Natural killer cell (primary cell): ENCODE measurements around the gene LRSAM1. TPM values are rescaled to one million over a fixed set of nuclear protein-coding genes. Genes with fewer than 3 reads are reported as not detected.

Experiments
- ATAC-seq, 3 donors: fragments of 150-1000 bp in 2 of 3; fragments of 200-7000 bp in 1 of 3; cut with Tn5 transposase; 1 replicate in 1 of 3; 2 replicates in 2 of 3; pipeline ENCODE4 v1.10.0; 2021; ENCODE audit warnings: mild to moderate bottlenecking in 2 of 3, moderate library complexity in 2 of 3
- DNase-seq, 2 donors: peaks; one replicate each; pipeline versions ENCODE4 v3.0.0 to v3.0.0-alpha.2; 2013 to 2021; ENCODE audit warnings: mixed read lengths in 1 of 2
- H3K27ac ChIP-seq: one replicate; pipeline ENCODE4 v1.5.1; 2013; ENCODE audit warnings: mild to moderate bottlenecking, low read length
- H3K27me3 ChIP-seq: one replicate; pipeline ENCODE4 v1.6.1; 2013; ENCODE audit warnings: low read length; ENCODE audit not compliant: control insufficient read depth, insufficient read depth
- H3K36me3 ChIP-seq: one replicate; pipeline ENCODE4 v1.6.1; 2013; ENCODE audit warnings: low read length; ENCODE audit not compliant: control insufficient read depth, insufficient read depth
- H3K4me1 ChIP-seq: one replicate; pipeline ENCODE4 v1.6.1; 2013; ENCODE audit warnings: low read length; ENCODE audit not compliant: control insufficient read depth, insufficient read depth
- H3K4me3 ChIP-seq: one replicate; pipeline ENCODE4 v1.5.1; 2013; ENCODE audit warnings: low read length
- H3K9me3 ChIP-seq: one replicate; pipeline ENCODE4 v1.6.1; 2013; ENCODE audit warnings: low read length; ENCODE audit not compliant: control insufficient read depth, insufficient read depth
- H3K27ac Mint-ChIP-seq, 2 donors: one replicate each; pipeline ENCODE4 v1.8.0; 2022; ENCODE audit warnings: mild to moderate bottlenecking in 2 of 2, mixed read lengths in 2 of 2, moderate library complexity in 1 of 2
- H3K27me3 Mint-ChIP-seq, 2 donors: one replicate each; pipeline ENCODE4 v1.8.0; 2022; ENCODE audit warnings: low read depth in 2 of 2, mixed read lengths in 2 of 2
- H3K36me3 Mint-ChIP-seq: one replicate; pipeline ENCODE4 v1.8.0; 2022; ENCODE audit warnings: mixed read lengths
- H3K4me1 Mint-ChIP-seq, 2 donors: one replicate each; pipeline ENCODE4 v1.8.0; 2022; ENCODE audit warnings: mixed read lengths in 2 of 2
- H3K4me3 Mint-ChIP-seq: one replicate; pipeline ENCODE4 v1.8.0; 2022; ENCODE audit warnings: mild to moderate bottlenecking, moderate library complexity, mixed read lengths
- H3K9me3 Mint-ChIP-seq, 2 donors: one replicate each; pipeline ENCODE4 v1.8.0; 2022; ENCODE audit warnings: mixed read lengths in 2 of 2
- CTCF ChIP-seq: fragments of 200-600 bp; IDR thresholded peaks from one replicate; pipeline ENCODE4 v1.8.0; 2022; ENCODE audit warnings: antibody characterized with exemption
- WGBS: methylation state at CpG from one replicate; pipeline ENCODE4 v1.1.7; 2013; ENCODE audit warnings: missing lambda C conversion rate; ENCODE audit not compliant: insufficient coverage; 5-methylcytosine and 5-hydroxymethylcytosine counted together
- intact Hi-C: fragments of 100-400 bp; cut with micrococcal nuclease; formaldehyde crosslinking; loops from one replicate; pipeline ENCODE4 v1.14.2; 2022
- total RNA-seq, 4 donors: library from RNA; stranded (reverse); fragments of 120-200 nt in 1 of 4; gene quantifications; one replicate each; pipeline versions ENCODE4 v1.2.3 to v1.2.4, GENCODE V29; 2013 to 2022

Gene LRSAM1
- total RNA-seq, 3 donors from 2014 or later (not counting 1 experiment from before 2014, with no cell fraction given), result 17.4 to 24.6 (median 20.7) TPM

- Histone ChIP-seq H3K27me3 (no peaks in the 10 kb centered on the region), H3K9me3 (no peaks in the 10 kb centered on the region), H3K4me1 (peaks cover 30% of the 10 kb centered on the region), H3K36me3 (peaks cover 69% of the 10 kb centered on the region), H3K4me3 (no peak overlapping the region), H3K27ac (no peak overlapping the region)
- no peaks in the 10 kb centered on the region for H3K27me3 Mint-ChIP-seq
- 81% methylated on average over 7 of the region's 7 CpGs for WGBS
- no peak for ATAC-seq
- no peaks in the 10 kb centered on the region for H3K36me3 Mint-ChIP-seq
- H3K4me3 Mint-ChIP-seq, result no peak overlapping the region
- intact Hi-C loops, result no loop called here
- H3K4me1 Mint-ChIP-seq, result peaks cover 48 to 49% of the 10 kb centered on the region in 2 donors
- peak overlapping the region; percentile 85 to 93 for H3K27ac Mint-ChIP-seq
- TF ChIP-seq CTCF, result no peak
- H3K9me3 Mint-ChIP-seq, result no peaks in the 10 kb centered on the region
- DNase-seq, result peak in 1 of 2 donors; percentile 27
Observed at GRCh38 chr9:127447416-127448111, 3.7 kb upstream of the LRSAM1 start.

- Mint-ChIP-seq H3K27me3 (no peaks in the 10 kb centered on the region), H3K27ac (peak overlapping the region; percentile 93), H3K4me1 (peaks cover 48 to 50% of the 10 kb centered on the region in 2 donors), H3K9me3 (no peaks in the 10 kb centered on the region), H3K4me3 (no peak overlapping the region), H3K36me3 (no peaks in the 10 kb centered on the region)
- TF ChIP-seq CTCF, result no peak
- H3K27ac ChIP-seq, result no peak overlapping the region
- ATAC-seq, result no peak
- H3K36me3 ChIP-seq, result peaks cover 62% of the 10 kb centered on the region
- WGBS, result 96% methylated on average over 8 of the region's 8 CpGs
- H3K4me1 ChIP-seq, result peaks cover 32% of the 10 kb centered on the region
- no peaks in the 10 kb centered on the region for H3K9me3 ChIP-seq
- intact Hi-C loops, result no loop called here
- H3K27me3 ChIP-seq, result no peaks in the 10 kb centered on the region
- no peak overlapping the region for H3K4me3 ChIP-seq
- no peak for DNase-seq
Observed at GRCh38 chr9:127448112-127448805, 3.1 kb upstream of the LRSAM1 start.

GRCh38 chr9:127449332-127449966, 1.9 kb upstream of the LRSAM1 start:
- WGBS, result 72% methylated on average over 5 of the region's 5 CpGs
- DNase-seq, result peak in 1 of 2 donors; percentile 25
- Mint-ChIP-seq H3K27ac (peak overlapping the region; percentile 93), H3K36me3 (no peaks in the 10 kb centered on the region), H3K4me1 (peaks cover 45 to 48% of the 10 kb centered on the region in 2 donors), H3K27me3 (no peaks in the 10 kb centered on the region), H3K4me3 (peak overlapping the region; percentile 96), H3K9me3 (no peaks in the 10 kb centered on the region)
- Histone ChIP-seq H3K4me3 (no peak overlapping the region), H3K27me3 (no peaks in the 10 kb centered on the region), H3K27ac (peak overlapping the region; percentile 84), H3K36me3 (peaks cover 55% of the 10 kb centered on the region), H3K9me3 (no peaks in the 10 kb centered on the region), H3K4me1 (peaks cover 32% of the 10 kb centered on the region)
- no peak for ATAC-seq
- no peak for TF ChIP-seq CTCF
- intact Hi-C loops, result no loop called here
